Measurements from ENCODE around the gene GRSF1. TPM values are rescaled to one million over a fixed set of nuclear protein-coding genes. Genes with fewer than 3 reads are reported as not detected.

The GRSF1 gene
- total RNA-seq, 1 experiment from 2014 or later = 69.3 TPM

DNA sequence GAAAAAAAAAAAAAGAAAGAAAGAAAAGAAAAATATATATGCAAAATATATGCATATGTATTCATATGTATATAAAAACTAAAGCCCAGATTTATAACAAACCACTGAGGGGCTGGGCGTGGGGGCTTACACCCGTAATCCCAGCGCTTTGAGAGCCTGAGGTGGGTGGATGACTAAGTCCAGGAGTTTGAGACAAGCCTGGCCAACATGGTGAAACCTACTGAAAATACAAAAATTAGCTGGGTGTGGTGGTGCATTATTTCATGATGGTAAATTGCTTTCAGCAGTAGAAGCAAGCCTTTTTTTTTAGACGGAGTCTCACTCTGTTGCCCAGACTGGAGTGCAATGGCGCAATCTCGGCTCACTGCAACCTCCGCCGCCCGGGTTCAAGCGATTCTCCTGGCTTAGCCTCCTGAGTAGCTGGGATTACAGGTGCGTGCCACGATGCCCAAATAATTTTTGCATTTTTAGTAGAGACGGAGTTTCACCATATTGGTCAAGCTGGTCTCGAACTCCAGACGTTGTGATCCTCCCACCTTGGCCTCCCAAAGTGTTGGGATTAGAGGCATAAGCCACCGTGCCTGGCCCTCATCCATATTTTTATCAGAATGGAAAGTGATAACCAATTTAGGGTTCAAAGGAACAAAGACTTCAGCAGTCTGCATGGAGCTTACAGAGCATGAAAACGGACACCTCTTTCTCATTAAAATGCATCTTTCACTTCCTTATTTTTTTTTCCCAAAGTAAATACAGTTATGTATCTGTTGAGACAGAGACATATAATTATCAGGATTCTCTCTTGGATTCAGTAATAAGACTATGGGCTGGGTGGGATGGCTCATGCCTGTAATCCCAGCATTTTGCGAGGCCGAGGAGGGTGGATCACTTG lies 34.8 kb upstream of the GRSF1 start:
- POLR2A ChIA-PET = no interaction called here
- Mint-ChIP-seq H3K27ac (ENCODE audit: low read depth, unreplicated experiment) (no peak overlapping the region), H3K4me1 (ENCODE audit: insufficient read depth, unreplicated experiment) (no peaks in the 10 kb centered on the region), H3K36me3 (ENCODE audit: insufficient read depth, unreplicated experiment) (no peaks in the 10 kb centered on the region), H3K9me3 (ENCODE audit: unreplicated experiment) (no peaks in the 10 kb centered on the region), H3K4me3 (ENCODE audit: unreplicated experiment) (no peak overlapping the region), H3K27me3 (ENCODE audit: insufficient read depth, unreplicated experiment) (no peaks in the 10 kb centered on the region)
- CTCF ChIA-PET = no interaction called here
- no TSS peak for BruUV-seq (replicated peaks)
- DNase-seq (ENCODE audit: unreplicated experiment) = no peak
- TF ChIP-seq, protein P1, sequence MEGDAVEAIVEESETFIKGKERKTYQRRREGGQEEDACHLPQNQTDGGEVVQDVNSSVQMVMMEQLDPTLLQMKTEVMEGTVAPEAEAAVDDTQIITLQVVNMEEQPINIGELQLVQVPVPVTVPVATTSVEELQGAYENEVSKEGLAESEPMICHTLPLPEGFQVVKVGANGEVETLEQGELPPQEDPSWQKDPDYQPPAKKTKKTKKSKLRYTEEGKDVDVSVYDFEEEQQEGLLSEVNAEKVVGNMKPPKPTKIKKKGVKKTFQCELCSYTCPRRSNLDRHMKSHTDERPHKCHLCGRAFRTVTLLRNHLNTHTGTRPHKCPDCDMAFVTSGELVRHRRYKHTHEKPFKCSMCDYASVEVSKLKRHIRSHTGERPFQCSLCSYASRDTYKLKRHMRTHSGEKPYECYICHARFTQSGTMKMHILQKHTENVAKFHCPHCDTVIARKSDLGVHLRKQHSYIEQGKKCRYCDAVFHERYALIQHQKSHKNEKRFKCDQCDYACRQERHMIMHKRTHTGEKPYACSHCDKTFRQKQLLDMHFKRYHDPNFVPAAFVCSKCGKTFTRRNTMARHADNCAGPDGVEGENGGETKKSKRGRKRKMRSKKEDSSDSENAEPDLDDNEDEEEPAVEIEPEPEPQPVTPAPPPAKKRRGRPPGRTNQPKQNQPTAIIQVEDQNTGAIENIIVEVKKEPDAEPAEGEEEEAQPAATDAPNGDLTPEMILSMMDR (IDR thresholded peaks at IDR 0.05; ENCODE audit: unreplicated experiment) = no peak
- intact Hi-C loops (cut with micrococcal nuclease) = no loop called here

DNA sequence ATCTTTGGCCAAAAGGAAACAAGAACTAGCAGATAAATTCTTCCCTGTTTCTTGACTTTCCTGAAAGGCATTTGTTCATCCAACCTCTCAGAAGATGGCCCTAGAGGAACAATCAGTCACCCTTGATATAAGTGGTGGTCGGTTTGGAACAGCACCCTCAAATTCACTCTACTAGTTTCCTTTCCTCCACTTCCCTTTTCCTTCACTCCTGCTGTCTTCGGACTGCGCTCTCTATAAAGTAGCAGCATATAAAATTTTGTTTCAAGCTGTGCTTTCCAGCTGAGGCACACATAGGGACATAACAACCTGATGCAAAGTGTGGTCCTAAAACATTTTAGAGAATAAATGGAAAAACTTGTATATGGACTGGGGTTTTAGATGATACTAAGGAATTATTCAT lies 33.5 kb upstream of the GRSF1 start:
- intact Hi-C loops (cut with micrococcal nuclease) = no loop called here
- TF ChIP-seq, protein P1 (IDR thresholded peaks at IDR 0.05; ENCODE audit: unreplicated experiment) = no peak
- CTCF ChIA-PET = interaction anchor here (0.8 kb wide), 1 partner anchor 19 kb away, joined by 4 read pairs; no protein-coding TSS in a partner anchor
- DNase-seq (ENCODE audit: unreplicated experiment) = no peak
- H3K9me3 Mint-ChIP-seq (ENCODE audit: unreplicated experiment) = no peaks in the 10 kb centered on the region
- H3K4me3 Mint-ChIP-seq (ENCODE audit: unreplicated experiment) = no peak overlapping the region
- POLR2A ChIA-PET = no interaction called here
- BruUV-seq (replicated peaks) = no TSS peak
- H3K27ac Mint-ChIP-seq (ENCODE audit: low read depth, unreplicated experiment) = no peak overlapping the region
- H3K4me1 Mint-ChIP-seq (ENCODE audit: insufficient read depth, unreplicated experiment) = no peaks in the 10 kb centered on the region
- no peaks in the 10 kb centered on the region for H3K36me3 Mint-ChIP-seq (ENCODE audit: insufficient read depth, unreplicated experiment)
- no peaks in the 10 kb centered on the region for H3K27me3 Mint-ChIP-seq (ENCODE audit: insufficient read depth, unreplicated experiment)

DNA sequence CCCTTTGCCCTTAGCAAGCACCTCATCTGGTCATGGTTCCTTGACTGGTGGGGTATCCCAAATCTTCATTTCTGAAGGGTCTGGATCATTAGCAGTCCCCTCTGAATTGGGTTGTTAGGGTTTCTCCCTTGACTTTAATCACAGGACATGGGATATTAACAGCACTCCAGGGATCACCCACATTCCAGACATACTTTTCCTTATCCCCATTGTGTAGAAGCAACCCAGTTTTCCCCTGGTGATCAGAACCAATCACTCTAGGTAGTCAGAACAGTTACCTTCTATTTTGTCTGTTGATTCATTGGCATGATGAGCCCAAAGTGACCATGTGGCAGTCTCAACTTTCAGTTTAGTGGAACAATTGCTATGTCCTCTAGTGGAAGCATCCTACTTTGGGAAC lies 29.1 kb upstream of the GRSF1 start:
- DNase-seq (ENCODE audit: unreplicated experiment) = no peak
- no TSS peak for BruUV-seq (replicated peaks)
- no peaks in the 10 kb centered on the region for H3K4me1 Mint-ChIP-seq (ENCODE audit: insufficient read depth, unreplicated experiment)
- H3K36me3 Mint-ChIP-seq (ENCODE audit: insufficient read depth, unreplicated experiment) = no peaks in the 10 kb centered on the region
- no peaks in the 10 kb centered on the region for H3K9me3 Mint-ChIP-seq (ENCODE audit: unreplicated experiment)
- intact Hi-C loops (cut with micrococcal nuclease) = no loop called here
- H3K27me3 Mint-ChIP-seq (ENCODE audit: insufficient read depth, unreplicated experiment) = no peaks in the 10 kb centered on the region
- no peak overlapping the region for H3K4me3 Mint-ChIP-seq (ENCODE audit: unreplicated experiment)
- TF ChIP-seq, protein P1 (IDR thresholded peaks at IDR 0.05; ENCODE audit: unreplicated experiment) = no peak
- CTCF ChIA-PET = no interaction called here
- POLR2A ChIA-PET = no interaction called here
- no peak overlapping the region for H3K27ac Mint-ChIP-seq (ENCODE audit: low read depth, unreplicated experiment)

DNA sequence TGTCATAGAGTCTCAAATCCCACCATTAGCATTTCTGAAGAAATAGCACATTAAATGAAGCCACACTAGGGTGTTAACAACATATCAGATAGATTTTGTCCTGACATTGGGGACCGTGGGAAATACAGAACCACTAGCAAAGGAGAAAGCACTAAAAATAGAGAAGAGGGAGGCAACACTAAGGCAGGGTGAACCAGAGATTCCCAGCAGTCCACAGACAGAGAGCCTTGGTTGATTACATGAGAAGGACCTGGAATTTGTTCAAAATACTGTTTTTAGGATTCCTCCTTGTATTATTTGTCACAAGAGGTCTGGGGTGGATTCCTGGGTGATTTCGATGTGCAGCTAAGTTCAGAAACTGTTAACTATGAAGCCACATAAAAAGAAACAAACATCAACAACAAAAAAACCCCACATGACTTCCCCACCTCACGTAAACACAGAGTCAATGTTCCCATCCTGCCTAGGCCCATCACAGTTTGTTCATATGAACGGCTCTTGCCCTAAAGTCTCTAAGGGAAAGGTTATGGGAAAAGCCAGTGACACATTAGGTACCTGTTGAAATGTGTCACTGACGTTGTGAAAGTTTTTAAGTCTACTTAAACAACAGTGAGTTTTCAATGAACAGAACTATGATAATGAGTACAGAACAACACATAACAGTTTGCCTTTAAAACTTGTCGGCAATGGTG lies 23.6 kb upstream of the GRSF1 start:
- no peaks in the 10 kb centered on the region for H3K4me1 Mint-ChIP-seq (ENCODE audit: insufficient read depth, unreplicated experiment)
- no peaks in the 10 kb centered on the region for H3K27me3 Mint-ChIP-seq (ENCODE audit: insufficient read depth, unreplicated experiment)
- CTCF ChIA-PET = interaction anchor here (0.6 kb wide), 1 partner anchor 297 kb away, joined by 5 read pairs; no protein-coding TSS in a partner anchor
- no peak for DNase-seq (ENCODE audit: unreplicated experiment)
- BruUV-seq (replicated peaks) = no TSS peak
- H3K36me3 Mint-ChIP-seq (ENCODE audit: insufficient read depth, unreplicated experiment) = no peaks in the 10 kb centered on the region
- intact Hi-C loops (cut with micrococcal nuclease) = no loop called here
- POLR2A ChIA-PET = no interaction called here
- no peaks in the 10 kb centered on the region for H3K9me3 Mint-ChIP-seq (ENCODE audit: unreplicated experiment)
- TF ChIP-seq, protein P1 (IDR thresholded peaks at IDR 0.05; ENCODE audit: unreplicated experiment) = no peak
- no peak overlapping the region for H3K27ac Mint-ChIP-seq (ENCODE audit: low read depth, unreplicated experiment)
- H3K4me3 Mint-ChIP-seq (ENCODE audit: unreplicated experiment) = no peak overlapping the region

All from MCF 10A (cell line).